HCT116 (cell line): ENCODE results near the gene IFT122. TPM values are rescaled to one million over a fixed set of nuclear protein-coding genes. Genes with fewer than 3 reads are reported as not detected.

ENCODE experiments used
- ATAC-seq: fragments of 200-7000 bp; cut with Tn5 transposase; 2 replicates; pipeline ENCODE4 v1.9.1; 2020; ENCODE audit warnings: mild to moderate bottlenecking, moderate library complexity
- BruUV-seq: library from RNA; stranded (reverse); fragments of 400-500 nt; replicated peaks from 2 replicates; lab custom pipeline; 2021; lab: Mats Ljungman, UMichigan
- CTCF ChIA-PET: fragments of 300-600 bp; sonication (Branson Sonifier 250); formaldehyde crosslinking; loops from one replicate; lab custom pipeline; 2021; ENCODE audit warnings: antibody characterized with exemption; lab: Charles Lee
- POLR2A ChIA-PET: fragments of 300-600, 350-600 bp; sonication (Branson Sonifier 250); formaldehyde crosslinking; loops from one replicate; lab custom pipeline; 2021; ENCODE audit warnings: antibody characterized with exemption; lab: Charles Lee
- RAD21 ChIA-PET, 2 experiments: fragments of 300-600 bp; sonication (Branson Sonifier 250); formaldehyde crosslinking; loops; one replicate each; lab custom pipeline; 2023; ENCODE audit warnings: low total read pairs in 2 of 2; ENCODE audit not compliant: uncharacterized antibody in 2 of 2, unreplicated experiment in 2 of 2, low non-redundant PET in 1 of 2; lab: Charles Lee
- DNase-seq: peaks from one replicate; pipeline ENCODE4 v3.0.0-alpha.2; 2010; ENCODE audit warnings: low read depth, low spot score
- H2AFZ ChIP-seq: fragments of 200-600 bp; shearing (Covaris generic), sonication (generic); 2 replicates; pipeline ENCODE4 v1.6.1; 2017; ENCODE audit warnings: low read depth, mixed run types, mixed read lengths, antibody characterized with exemption, low read length; ENCODE audit not compliant: poor library complexity, severe bottlenecking
- H3K27ac ChIP-seq: 2 replicates; pipeline ENCODE4 v1.5.1; 2012; ENCODE audit warnings: low read depth, low read length
- H3K27me3 ChIP-seq: fragments of 200-600 bp; sonication (generic); 2 replicates; pipeline ENCODE4 v1.6.1; 2016; ENCODE audit warnings: mixed run types, low read length, mixed read lengths; ENCODE audit not compliant: insufficient read depth
- H3K36me3 ChIP-seq, 2 experiments: fragments of 200-500 bp in 1 of 2; fragments of 200-600 bp in 1 of 2; sonication (Bioruptor generic) in 1 of 2; sonication (generic) in 1 of 2; 2 replicates each; pipeline versions ENCODE4 v1.5.1 to v1.6.1; 2014 to 2016; ENCODE audit warnings: low read length in 2 of 2, inconsistent platforms in 1 of 2, mixed read lengths in 1 of 2, mixed run types in 1 of 2; ENCODE audit not compliant: insufficient read depth in 2 of 2, control insufficient read depth in 1 of 2
- H3K4me1 ChIP-seq, 2 experiments: fragments of 200-600 bp in 1 of 2; sonication (generic) in 1 of 2; 2 replicates each; pipeline versions ENCODE4 v1.5.1 to v1.6.1; 2012 to 2017; ENCODE audit warnings: low read length in 2 of 2, inconsistent platforms in 1 of 2, mild to moderate bottlenecking in 1 of 2, mixed read lengths in 1 of 2, mixed run types in 1 of 2, moderate library complexity in 1 of 2; ENCODE audit not compliant: insufficient read depth in 2 of 2, control insufficient read depth in 1 of 2
- H3K4me2 ChIP-seq: fragments of 200-600 bp; sonication (generic); 2 replicates; pipeline ENCODE4 v1.6.1; 2017; ENCODE audit warnings: mixed run types, low read length, mixed read lengths
- H3K4me3 ChIP-seq, 2 experiments: fragments of 200-600 bp in 1 of 2; sonication (generic) in 1 of 2; replicated peaks in 1 of 2; 2 replicates each; pipeline ENCODE4 v1.5.1; 2011 to 2016; ENCODE audit warnings: low read length in 2 of 2, control low read depth in 1 of 2, low read depth in 1 of 2, mild to moderate bottlenecking in 1 of 2, mixed read lengths in 1 of 2, mixed run types in 1 of 2
- H3K79me2 ChIP-seq: fragments of 200-600 bp; sonication (generic); 2 replicates; pipeline ENCODE4 v1.6.1; 2017; ENCODE audit warnings: mild to moderate bottlenecking, mixed run types, low read length, moderate library complexity, mixed read lengths; ENCODE audit not compliant: insufficient read depth
- H3K9ac ChIP-seq: fragments of 200-600 bp; sonication (generic); 2 replicates; pipeline ENCODE4 v1.6.1; 2016; ENCODE audit warnings: low read length, mixed read lengths
- H3K9me2 ChIP-seq: fragments of 200-600 bp; sonication (generic), shearing (Covaris generic); 2 replicates; pipeline ENCODE4 v1.6.1; 2017; ENCODE audit warnings: mixed run types, mild to moderate bottlenecking, moderate library complexity; ENCODE audit not compliant: insufficient read depth
- H3K9me3 ChIP-seq, 2 experiments: fragments of 200-500 bp in 1 of 2; fragments of 200-600 bp in 1 of 2; sonication (Bioruptor generic) in 1 of 2; sonication (generic) in 1 of 2; 2 replicates each; pipeline ENCODE4 v1.6.1; 2014 to 2017; ENCODE audit warnings: low read length in 2 of 2, mixed read lengths in 2 of 2, inconsistent platforms in 1 of 2, low read depth in 1 of 2, mild to moderate bottlenecking in 1 of 2, mixed run types in 1 of 2, moderate library complexity in 1 of 2; ENCODE audit not compliant: control insufficient read depth in 1 of 2, insufficient read depth in 1 of 2
- H4K20me1 ChIP-seq: fragments of 200-600 bp; sonication (generic), shearing (Covaris generic); 2 replicates; pipeline ENCODE4 v1.6.1; 2017; ENCODE audit warnings: mixed run types, mild to moderate bottlenecking, moderate library complexity; ENCODE audit not compliant: insufficient read depth
- EZH2 ChIP-seq: fragments of 200-600 bp; sonication (generic); IDR thresholded peaks from 2 replicates; pipeline ENCODE4 v1.6.1; 2017; ENCODE audit warnings: antibody characterized with exemption, mixed run types
- EZH2phosphoT487 ChIP-seq: fragments of 200-600 bp; IDR thresholded peaks from 2 replicates; pipeline ENCODE4 v1.6.1; 2018; ENCODE audit warnings: antibody characterized with exemption, borderline replicate concordance
- FOSL1 ChIP-seq: IDR thresholded peaks from 2 replicates; pipeline ENCODE4 v1.6.1; 2012; ENCODE audit warnings: low read depth
- POLR2AphosphoS5 ChIP-seq: IDR thresholded peaks from 2 replicates; pipeline ENCODE4 v1.6.1; 2011; ENCODE audit warnings: mild to moderate bottlenecking, low read depth, low read length, moderate library complexity
- RAD21 ChIP-seq: IDR thresholded peaks from 2 replicates; pipeline ENCODE4 v1.6.1; 2012; ENCODE audit warnings: low read depth, mild to moderate bottlenecking
- SIN3A ChIP-seq: IDR thresholded peaks from 2 replicates; pipeline ENCODE4 v1.6.1; 2012; ENCODE audit warnings: low read depth
- ZFX ChIP-seq: fragments of 450-650 bp; IDR thresholded peaks from 2 replicates; pipeline ENCODE4 v1.6.1; 2017
- ZNF274 ChIP-seq: fragments of 200-500 bp; sonication (Bioruptor generic); IDR thresholded peaks from 2 replicates; pipeline ENCODE4 v1.6.1; 2014; ENCODE audit warnings: mild to moderate bottlenecking, low read depth, low read length, inconsistent platforms
- intact Hi-C: fragments of 100-400 bp; cut with micrococcal nuclease; formaldehyde crosslinking; loops from 2 replicates; pipeline ENCODE4 v1.10.0; 2022
- total RNA-seq: library from RNA; stranded (reverse); gene quantifications from one replicate; pipeline ENCODE4 v1.2.1, GENCODE V29; 2021; ENCODE audit not compliant: unreplicated experiment
- TF ChIP-seq, protein P1 (sequence below), 3 experiments: fragments of 200-600 bp in 1 of 3; sonication (generic) in 1 of 3; IDR thresholded peaks in 2 of 3; conservative IDR thresholded peaks in 1 of 3; 2 replicates each; pipeline ENCODE4 v1.5.1; 2012 to 2017; ENCODE audit warnings: low read depth in 2 of 3, low read length in 2 of 3, antibody characterized with exemption in 1 of 3, borderline replicate concordance in 1 of 3, control low read depth in 1 of 3, mild to moderate bottlenecking in 1 of 3, mixed read lengths in 1 of 3, mixed run types in 1 of 3, moderate library complexity in 1 of 3; ENCODE audit not compliant: insufficient read depth in 1 of 3
- TF ChIP-seq, protein P2 (sequence below): IDR thresholded peaks from 2 replicates; pipeline ENCODE4 v1.6.1; 2012
- TF ChIP-seq, protein P3 (sequence below): IDR thresholded peaks from 2 replicates; pipeline ENCODE4 v1.6.1; 2012; ENCODE audit warnings: low read depth

The IFT122 gene
- total RNA-seq, 1 experiment from 2014 or later: 21.4 TPM

DNA sequence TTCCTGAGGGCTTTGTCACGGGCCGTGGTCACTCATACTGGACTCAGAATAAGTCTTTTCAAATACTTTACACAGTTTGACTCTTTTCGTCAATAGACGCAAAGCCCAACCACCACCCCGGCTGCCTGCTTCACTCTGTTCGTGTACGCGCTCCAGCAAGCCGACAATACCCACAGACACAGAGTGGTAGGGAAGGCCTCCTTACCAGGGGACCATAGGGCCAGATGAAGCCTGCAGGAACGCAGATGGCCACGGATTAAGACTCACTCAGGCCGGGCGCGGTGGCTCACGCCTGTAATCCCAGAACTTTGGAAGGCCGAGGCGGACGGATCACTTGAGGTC is 41.2 kb upstream of the IFT122 start:
- TSS peak; percentile 65 for BruUV-seq
- Histone ChIP-seq H3K27me3 (no peaks in the 10 kb centered on the region), H3K9me3 (no peaks in the 10 kb centered on the region), H3K4me3 (peak overlapping the region; percentile 86 to 95), H2AFZ (no peak overlapping the region), H3K9me2 (no peaks in the 10 kb centered on the region), H3K79me2 (peaks cover 48% of the 10 kb centered on the region), H4K20me1 (0 out of 2 replicates have a peak, but pooled peaks cover 5% of the 10 kb centered on the region), H3K9ac (peak overlapping the region; percentile 77), H3K36me3 (peaks cover 7 to 18% of the 10 kb centered on the region in 2 experiments; a peak in 3 of 4 replicates), H3K4me2 (peak overlapping the region; percentile 78), H3K4me1 (peaks cover 5 to 19% of the 10 kb centered on the region in 2 experiments; a peak in 3 of 4 replicates), H3K27ac (peak overlapping the region; percentile 63)
- TF ChIP-seq ZNF274: no peak
- no peak for TF ChIP-seq EZH2phosphoT487
- no peak for TF ChIP-seq FOSL1
- peak; percentile 46 for TF ChIP-seq ZFX
- CTCF ChIA-PET: no interaction called here
- RAD21 ChIA-PET: no interaction called here
- POLR2A ChIA-PET: no interaction called here
- DNase-seq: no peak
- ATAC-seq: peak; percentile 40
- intact Hi-C loops: loop anchor here (5.0 kb wide), 1 partner anchor 429 kb away; no protein-coding TSS in a partner anchor

DNA sequence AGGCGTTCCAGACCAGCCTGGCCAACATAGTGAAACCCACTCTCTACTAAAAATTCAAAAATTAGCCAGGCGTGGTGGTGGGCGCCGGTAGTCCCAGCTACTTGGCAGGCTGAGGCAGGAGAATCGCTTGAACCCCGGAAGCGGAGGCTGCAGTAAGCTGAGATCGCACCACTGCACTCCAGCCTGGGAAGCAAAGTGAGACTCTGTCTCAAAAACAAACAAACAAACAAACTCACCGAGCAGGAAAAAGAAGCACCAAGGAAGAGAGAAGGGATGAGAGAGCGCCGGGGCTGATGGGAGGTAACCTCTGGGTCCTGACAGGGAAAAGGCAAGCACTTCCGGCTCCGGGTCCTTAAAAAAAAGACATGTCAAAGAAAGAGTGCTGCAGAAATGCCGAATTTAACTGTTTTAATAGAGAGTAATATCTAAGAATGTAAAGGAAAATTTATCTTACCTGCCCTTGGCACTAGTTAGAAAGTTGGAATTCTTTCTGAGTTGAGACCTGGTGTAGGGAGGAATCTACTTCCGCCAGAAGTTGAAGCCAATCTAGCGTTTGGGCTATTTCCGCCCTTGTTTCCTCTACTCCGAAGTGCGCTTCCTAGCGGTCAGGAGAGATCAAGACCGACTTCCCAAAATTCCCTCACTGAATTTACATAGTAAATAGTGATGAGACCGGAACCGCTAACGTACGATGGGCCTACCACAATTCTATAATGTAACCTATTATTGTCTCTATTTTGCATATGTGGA is 40.7 kb upstream of the IFT122 start:
- ATAC-seq (peak; percentile 85), DNase-seq (peak; percentile 95)
- H3K4me1 ChIP-seq: peaks cover 5 to 19% of the 10 kb centered on the region in 2 experiments; a peak in 3 of 4 replicates
- peak overlapping the region; percentile 86 to 95 for H3K4me3 ChIP-seq
- H3K36me3 ChIP-seq: peaks cover 7 to 18% of the 10 kb centered on the region in 2 experiments; a peak in 3 of 4 replicates
- H3K9me3 ChIP-seq: no peaks in the 10 kb centered on the region
- H3K79me2 ChIP-seq: peaks cover 48% of the 10 kb centered on the region
- H3K27ac ChIP-seq: peak overlapping the region; percentile 63
- 0 out of 2 replicates have a peak, but pooled peaks cover 5% of the 10 kb centered on the region for H4K20me1 ChIP-seq
- CTCF ChIA-PET: no interaction called here
- no TSS peak for BruUV-seq
- peak overlapping the region; percentile 77 for H3K9ac ChIP-seq
- POLR2A ChIA-PET: interaction anchor here (0.7 to 1.5 kb wide), 6 partner anchors 10 to 85 kb away, joined by 3 to 6 read pairs (median 4); no protein-coding TSS in a partner anchor
- H3K9me2 ChIP-seq: no peaks in the 10 kb centered on the region
- RAD21 ChIA-PET: interaction anchor here in 1 of 2 experiments (0.6 kb wide), 1 partner anchor 121 kb away, joined by 4 read pairs; the partner anchor contains the start of gene HMCES
- peak overlapping the region; percentile 97 for H2AFZ ChIP-seq
- intact Hi-C loops: loop anchor here (5.0 kb wide), 1 partner anchor 428 kb away; no protein-coding TSS in a partner anchor
- H3K27me3 ChIP-seq: no peaks in the 10 kb centered on the region
- H3K4me2 ChIP-seq: peak overlapping the region; percentile 78
- TF ChIP-seq, protein P1, sequence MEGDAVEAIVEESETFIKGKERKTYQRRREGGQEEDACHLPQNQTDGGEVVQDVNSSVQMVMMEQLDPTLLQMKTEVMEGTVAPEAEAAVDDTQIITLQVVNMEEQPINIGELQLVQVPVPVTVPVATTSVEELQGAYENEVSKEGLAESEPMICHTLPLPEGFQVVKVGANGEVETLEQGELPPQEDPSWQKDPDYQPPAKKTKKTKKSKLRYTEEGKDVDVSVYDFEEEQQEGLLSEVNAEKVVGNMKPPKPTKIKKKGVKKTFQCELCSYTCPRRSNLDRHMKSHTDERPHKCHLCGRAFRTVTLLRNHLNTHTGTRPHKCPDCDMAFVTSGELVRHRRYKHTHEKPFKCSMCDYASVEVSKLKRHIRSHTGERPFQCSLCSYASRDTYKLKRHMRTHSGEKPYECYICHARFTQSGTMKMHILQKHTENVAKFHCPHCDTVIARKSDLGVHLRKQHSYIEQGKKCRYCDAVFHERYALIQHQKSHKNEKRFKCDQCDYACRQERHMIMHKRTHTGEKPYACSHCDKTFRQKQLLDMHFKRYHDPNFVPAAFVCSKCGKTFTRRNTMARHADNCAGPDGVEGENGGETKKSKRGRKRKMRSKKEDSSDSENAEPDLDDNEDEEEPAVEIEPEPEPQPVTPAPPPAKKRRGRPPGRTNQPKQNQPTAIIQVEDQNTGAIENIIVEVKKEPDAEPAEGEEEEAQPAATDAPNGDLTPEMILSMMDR (IDR thresholded peaks at IDR 0.05 in 2 of 3, conservative IDR thresholded peaks at IDR 0.05 in 1 of 3; ENCODE audit: borderline replicate concordance in 1 of 3, insufficient read depth in 1 of 3, low read depth in 2 of 3, low read length in 2 of 3): peak; percentile 62 to 80 (median 76); a peak in 5 of 6 replicates
- TF ChIP-seq, protein P2, sequence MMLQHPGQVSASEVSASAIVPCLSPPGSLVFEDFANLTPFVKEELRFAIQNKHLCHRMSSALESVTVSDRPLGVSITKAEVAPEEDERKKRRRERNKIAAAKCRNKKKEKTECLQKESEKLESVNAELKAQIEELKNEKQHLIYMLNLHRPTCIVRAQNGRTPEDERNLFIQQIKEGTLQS: no peak
- TF ChIP-seq EZH2: no peak
- no peak; the same call in 1 of the 2 replicates for TF ChIP-seq SIN3A
- peak; percentile 18 for TF ChIP-seq RAD21
- TF ChIP-seq FOSL1: no peak
- peak; percentile 65 for TF ChIP-seq POLR2AphosphoS5
- TF ChIP-seq, protein P3, sequence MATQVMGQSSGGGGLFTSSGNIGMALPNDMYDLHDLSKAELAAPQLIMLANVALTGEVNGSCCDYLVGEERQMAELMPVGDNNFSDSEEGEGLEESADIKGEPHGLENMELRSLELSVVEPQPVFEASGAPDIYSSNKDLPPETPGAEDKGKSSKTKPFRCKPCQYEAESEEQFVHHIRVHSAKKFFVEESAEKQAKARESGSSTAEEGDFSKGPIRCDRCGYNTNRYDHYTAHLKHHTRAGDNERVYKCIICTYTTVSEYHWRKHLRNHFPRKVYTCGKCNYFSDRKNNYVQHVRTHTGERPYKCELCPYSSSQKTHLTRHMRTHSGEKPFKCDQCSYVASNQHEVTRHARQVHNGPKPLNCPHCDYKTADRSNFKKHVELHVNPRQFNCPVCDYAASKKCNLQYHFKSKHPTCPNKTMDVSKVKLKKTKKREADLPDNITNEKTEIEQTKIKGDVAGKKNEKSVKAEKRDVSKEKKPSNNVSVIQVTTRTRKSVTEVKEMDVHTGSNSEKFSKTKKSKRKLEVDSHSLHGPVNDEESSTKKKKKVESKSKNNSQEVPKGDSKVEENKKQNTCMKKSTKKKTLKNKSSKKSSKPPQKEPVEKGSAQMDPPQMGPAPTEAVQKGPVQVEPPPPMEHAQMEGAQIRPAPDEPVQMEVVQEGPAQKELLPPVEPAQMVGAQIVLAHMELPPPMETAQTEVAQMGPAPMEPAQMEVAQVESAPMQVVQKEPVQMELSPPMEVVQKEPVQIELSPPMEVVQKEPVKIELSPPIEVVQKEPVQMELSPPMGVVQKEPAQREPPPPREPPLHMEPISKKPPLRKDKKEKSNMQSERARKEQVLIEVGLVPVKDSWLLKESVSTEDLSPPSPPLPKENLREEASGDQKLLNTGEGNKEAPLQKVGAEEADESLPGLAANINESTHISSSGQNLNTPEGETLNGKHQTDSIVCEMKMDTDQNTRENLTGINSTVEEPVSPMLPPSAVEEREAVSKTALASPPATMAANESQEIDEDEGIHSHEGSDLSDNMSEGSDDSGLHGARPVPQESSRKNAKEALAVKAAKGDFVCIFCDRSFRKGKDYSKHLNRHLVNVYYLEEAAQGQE: no peak
- no peak for TF ChIP-seq ZNF274
